ENCODE data around the gene FYCO1.

Gene FYCO1

GRCh38 chr3:45960289-45960688 lies 35.3 kb downstream of the FYCO1 start:
- no peak for DNase-seq

- no peak for DNase-seq
These were observed 36.4 kb downstream of the FYCO1 start for GRCh38 chr3:45959201-45959600.

GRCh38 chr3:45958321-45958791 lies 37.3 kb downstream of the FYCO1 start:
- DNase-seq = no peak

DNA sequence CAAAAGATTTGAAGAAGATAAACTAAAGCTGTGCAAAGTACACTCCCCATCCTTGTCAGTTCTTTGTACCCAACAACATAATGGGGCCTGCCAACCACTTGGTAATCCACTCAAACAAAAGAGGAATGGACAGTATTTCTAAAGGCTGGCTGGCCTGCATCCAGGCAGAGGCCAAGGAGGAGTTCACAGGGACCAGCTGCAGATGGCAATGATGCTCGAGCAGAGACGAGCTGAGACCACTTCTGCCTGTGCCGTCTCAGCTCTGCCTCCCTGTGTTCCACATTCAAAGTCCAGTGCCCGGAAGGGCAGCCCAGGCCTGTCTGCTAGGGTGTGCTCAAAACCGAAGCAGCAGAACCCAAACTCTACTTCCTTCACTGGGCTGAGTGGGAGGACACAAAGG lies 38.0 kb downstream of the FYCO1 start:
- no peak for DNase-seq

GRCh38 chr3:45955706-45956105 lies 39.9 kb downstream of the FYCO1 start:
- no peak for DNase-seq

DNA sequence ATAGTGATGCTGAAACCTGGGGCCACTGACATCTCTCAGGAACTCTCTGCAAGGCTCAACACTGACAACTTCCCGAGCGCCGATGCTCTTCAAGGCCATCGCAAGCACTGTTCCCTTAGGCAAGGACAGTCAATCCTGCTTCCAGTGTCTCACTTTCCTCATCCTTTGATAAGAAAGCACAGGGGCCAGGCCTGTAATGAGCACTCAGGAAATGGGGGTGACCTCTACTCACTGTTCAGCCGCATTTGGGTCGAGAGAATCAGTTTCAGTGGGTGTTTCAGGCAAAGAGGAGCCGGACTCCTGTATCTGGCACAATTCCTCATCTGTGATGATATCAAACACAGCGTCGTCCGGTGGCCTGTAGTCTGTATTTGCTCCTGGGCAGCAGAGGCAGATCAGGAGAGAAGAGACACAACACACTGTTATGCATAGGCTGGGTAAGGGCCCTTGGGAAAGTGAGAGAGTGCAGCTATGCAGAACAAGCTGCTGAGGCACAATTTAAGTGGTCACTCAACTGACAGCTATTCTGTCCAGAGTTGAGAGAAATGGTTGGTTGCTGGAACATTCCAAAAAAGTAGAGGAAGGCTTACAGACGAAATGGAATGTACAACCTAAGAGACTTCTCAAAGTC lies 40.5 kb downstream of the FYCO1 start:
- DNase-seq = no peak

DNA sequence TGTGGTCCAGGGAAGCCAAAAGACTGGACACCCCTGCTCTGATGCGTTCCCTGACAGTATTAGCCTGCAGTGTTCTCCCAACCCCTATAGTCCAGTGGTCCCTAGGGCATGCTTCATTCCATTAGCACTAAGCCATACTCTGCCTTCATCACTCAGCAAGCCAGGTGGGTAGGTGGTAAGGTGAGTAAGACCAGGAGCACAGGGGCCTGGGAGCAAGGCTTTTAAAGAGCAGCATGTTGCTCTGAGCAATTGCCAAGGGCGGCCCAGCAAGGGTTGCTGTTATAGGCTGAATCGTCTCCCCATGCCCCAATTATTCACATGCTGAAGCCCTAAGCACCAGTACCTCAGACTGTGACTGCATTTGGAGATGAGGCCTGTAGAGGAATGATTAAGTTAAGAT lies 41.3 kb downstream of the FYCO1 start:
- no peak for DNase-seq

DNA sequence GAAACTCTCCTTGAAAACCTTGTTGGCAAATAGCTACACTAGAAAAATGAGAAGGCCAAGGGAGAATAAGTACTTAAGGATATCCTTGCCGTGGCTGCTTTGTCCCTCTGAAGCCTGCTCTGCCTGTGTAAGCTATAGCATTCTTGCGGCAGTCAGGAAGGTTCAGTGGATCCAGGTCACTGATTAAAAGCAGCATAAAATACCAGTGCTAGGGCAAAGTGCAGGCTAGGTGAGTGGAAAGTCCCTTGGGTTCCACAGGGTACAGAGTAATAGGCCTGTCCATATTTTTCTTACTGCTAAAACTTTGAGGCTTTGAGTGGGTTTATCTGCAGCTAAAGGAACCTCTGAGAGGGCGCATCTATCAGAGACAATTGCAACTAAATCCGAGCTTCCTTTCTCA lies 42.1 kb downstream of the FYCO1 start:
- no peak for DNase-seq

DNA sequence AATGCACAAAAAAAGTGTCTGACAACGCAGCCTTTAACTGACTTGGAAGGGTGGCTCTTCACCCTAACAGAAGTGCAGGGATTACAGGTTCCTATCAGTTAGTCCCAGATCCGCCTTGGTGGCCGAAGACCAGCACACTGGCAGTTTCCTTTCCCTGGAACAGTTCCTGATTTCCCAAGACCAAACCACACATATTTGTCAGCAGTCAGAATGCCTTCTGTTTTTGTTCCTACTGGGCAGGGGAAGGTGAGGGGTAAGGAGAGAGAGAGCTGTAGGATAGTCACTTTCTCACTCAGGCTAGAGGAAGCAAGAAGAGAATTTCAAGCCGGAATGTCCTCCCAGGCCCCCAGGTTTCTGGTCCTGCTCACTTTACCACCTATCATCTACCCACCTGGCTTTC lies 43.2 kb downstream of the FYCO1 start:
- DNase-seq = no peak

DNA sequence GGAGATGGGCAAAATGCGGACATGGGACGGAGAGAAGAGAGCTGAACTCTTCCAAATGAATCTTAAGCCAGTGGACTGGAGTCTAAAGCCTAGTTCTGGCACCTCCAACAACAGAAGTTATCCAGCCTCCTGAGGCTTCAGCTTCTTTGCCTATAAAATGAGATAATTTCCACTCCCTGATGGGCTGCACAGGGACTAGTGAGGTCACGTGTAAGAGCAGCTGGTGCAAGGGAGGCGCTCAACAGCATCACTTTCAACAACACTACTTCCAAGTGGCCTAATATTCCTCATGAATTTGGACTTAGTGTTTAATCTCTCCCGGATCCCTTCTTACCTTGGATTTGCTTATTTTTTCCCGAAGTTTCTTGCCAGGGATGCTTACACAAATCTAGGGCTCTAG lies 43.7 kb downstream of the FYCO1 start:
- no peak for DNase-seq

DNA sequence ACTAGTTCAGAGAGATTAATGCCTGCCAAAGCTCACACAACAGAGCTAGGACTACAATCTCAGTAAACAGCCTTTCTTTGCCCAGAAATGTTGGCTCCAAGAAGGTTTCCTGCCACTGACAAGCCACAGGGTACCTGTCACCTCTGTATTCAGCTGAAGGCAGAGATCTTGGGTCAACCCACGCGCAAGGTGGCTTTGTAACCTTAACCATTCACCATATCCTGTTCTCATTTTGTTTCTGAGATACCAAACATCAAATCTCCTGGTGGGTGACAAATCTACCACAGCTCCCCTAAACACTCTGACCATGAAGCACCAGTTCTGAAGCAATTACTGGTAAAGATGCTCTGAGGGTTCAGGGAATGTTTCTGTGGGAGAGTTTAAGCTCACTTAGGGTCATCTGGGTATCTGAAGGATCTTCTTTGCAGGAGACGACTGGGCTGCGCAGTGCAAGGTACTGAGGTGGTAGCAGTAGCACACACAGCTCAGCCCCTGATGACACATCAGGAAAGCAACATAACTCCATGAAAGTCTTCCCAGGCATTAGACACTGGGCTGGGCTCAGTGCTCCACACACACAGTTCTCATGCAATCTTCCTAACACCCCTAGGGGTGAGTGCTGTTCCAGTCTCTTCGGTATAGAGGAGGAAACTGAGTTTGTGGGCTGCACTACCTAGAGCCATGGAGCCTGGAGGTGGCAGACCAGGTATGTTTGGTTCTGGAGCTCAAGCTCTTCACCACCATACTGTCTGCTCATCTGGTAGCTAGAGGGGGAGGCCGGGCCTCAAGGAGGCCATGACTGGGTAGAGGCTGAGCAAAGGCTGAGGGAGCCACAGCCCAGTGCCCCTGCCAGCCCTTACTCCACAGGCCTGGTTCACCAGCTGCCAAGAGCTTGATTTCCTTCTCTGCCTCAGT lies 44.7 kb downstream of the FYCO1 start:
- no peak for DNase-seq

GRCh38 chr3:45950131-45950530 lies 45.5 kb downstream of the FYCO1 start:
- DNase-seq = no peak

GRCh38 chr3:45949432-45949831 lies 46.2 kb downstream of the FYCO1 start:
- no peak for DNase-seq

DNA sequence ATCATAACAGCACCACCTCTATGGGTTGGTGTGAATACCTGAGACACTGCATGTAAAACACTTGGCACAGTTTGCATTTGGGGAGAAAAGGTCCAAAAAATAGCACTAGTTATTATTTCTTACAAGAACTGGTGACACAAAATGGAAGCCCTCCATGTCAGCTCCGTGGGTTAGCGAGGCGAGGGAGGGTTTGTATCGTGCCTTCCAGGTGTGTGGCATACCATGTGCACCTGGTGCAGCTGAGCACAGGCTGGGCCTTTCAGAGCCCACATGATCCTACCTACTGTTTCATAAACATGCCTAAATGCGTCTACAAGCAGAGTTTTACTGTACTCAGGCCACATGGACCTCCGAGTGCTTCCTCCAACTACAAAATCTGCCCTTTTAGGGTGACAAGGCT lies 46.7 kb downstream of the FYCO1 start:
- no peak for DNase-seq

DNA sequence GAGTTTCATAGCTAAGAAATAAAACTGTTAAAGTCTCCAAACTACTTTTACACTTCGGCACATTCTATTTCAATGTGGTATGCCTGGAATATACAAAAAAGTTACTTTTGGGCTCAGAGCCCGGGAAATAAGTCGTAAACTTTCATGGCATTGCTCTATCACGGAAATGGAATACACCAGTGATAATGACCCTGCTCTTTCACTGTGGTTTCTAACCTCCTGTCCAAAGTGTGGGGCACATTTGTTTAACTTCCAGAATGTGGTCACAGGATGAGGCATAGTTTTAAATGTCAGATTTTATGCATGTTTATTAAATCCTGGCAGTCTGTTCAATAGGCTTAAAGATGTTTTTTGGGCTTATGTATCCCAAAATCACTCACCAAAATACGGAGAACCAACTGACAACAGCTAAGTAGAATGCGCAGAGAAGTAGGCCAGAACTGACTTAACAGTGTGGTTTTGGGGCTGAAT lies 47.3 kb downstream of the FYCO1 start:
- DNase-seq = no peak

- no peak for DNase-seq
These were observed 48.3 kb downstream of the FYCO1 start for GRCh38 chr3:45947361-45947760.

DNA sequence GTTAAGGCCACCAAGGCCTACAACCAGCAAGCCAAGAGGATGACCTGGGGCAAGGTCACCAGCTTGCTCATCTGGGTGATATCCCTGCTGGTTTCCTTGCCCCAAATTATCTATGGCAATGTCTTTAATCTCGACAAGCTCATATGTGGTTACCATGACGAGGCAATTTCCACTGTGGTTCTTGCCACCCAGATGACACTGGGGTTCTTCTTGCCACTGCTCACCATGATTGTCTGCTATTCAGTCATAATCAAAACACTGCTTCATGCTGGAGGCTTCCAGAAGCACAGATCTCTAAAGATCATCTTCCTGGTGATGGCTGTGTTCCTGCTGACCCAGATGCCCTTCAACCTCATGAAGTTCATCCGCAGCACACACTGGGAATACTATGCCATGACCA lies 48.7 kb downstream of the FYCO1 start:
- peak; percentile 4 for DNase-seq

DNA sequence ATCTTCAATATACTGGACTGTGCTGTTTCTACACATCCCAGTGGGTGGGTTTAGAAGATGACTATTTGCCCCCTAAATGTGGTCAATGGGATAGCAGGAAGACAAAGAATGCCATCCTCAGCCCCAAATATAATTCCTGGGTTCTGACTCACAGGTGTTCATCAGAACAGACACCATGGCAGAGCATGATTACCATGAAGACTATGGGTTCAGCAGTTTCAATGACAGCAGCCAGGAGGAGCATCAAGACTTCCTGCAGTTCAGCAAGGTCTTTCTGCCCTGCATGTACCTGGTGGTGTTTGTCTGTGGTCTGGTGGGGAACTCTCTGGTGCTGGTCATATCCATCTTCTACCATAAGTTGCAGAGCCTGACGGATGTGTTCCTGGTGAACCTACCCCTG lies 49.3 kb downstream of the FYCO1 start:
- DNase-seq = no peak

GRCh38 chr3:45944830-45945620 lies 50.6 kb downstream of the FYCO1 start:
- DNase-seq = no peak

- no peak for DNase-seq
These were observed 52.3 kb downstream of the FYCO1 start, which contains the start of gene CXCR6 for GRCh38 chr3:45943207-45943846. CXCR6 (plus strand) TSS chr3:45943464; CDS start chr3:45946482, 3,018 bp downstream.

DNA sequence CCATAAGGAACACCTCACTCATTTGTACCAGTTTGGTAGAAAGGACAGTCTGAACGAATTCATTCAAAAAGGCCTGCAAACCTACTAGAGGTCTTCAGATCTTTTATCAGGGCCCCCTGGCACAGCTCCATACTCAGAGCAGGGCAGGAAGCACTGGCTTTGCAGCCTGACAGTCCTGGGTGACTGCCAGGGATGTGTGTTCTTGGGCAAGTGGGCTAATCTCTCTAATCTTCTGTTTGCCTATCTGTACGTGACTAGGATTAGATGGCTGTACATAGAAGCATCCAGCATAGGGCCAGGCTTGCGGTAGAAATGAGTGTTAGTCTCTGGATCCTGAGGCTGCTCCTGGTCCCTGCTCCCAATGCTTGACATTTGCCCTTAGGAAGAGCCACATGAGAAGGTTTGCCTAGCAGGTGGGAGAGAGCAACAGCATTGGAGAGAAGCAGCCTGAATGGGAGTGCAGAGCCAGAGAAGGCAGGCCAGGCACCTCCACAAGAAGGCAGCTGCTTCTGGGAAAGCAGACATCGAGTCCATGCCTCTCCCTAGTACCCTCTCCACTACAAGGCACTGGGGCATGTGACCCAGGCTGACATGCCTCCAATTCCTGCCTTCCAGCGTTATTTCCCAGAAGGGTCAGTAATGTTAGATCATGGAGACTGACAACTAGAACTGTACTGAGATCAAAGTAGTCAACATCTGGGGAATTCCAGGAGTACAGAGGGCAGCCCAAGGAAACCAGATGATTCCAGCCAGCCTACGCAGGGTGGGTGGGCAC lies 53.4 kb downstream of the FYCO1 start:
- DNase-seq = no peak

DNA sequence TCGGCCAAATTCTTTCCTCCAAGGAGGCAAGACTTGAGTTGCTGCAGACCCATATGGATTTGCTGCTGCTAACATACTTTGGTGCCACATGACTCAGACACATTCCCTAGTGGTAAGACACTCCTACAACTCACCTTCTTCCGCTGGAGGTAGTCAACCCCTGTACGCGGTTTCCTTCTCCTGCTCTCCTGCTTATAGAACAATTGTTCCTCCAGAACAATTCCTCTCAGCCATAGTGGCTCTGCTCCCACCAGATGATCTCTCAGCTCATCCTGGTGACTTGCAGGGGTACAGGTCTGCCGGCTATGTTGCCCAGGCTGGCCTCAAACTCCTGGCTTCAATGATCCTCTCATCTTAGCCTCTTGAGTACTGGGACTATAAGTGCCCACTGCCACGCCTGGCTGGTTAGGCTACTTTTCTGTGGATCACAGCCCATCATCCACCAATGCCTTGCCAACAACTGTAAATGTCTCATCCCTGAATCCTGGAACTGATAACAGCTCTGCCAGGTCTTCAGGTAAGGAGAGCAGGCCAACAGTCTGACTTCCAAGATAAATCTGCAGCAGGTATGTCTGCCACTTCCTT lies 54.8 kb downstream of the FYCO1 start:
- no peak for DNase-seq

All from OCI-M1 (cell line).